Astrocyte of the cerebellum (primary cell): ENCODE data around the gene AP5Z1.
"Not testable (repeated sequence)": the region's sequence is repeated elsewhere in the genome, so short reads cannot be mapped to it uniquely, and the experiment has no call there.

Experiments
- DNase-seq: peaks from one replicate; pipeline ENCODE4 v3.0.0-alpha.2; 2011; ENCODE audit warnings: low read depth
- H3K4me3 ChIP-seq: 2 replicates; pipeline ENCODE4 v1.5.1; 2011; ENCODE audit warnings: mild to moderate bottlenecking, low read depth, low read length, moderate library complexity
- in situ Hi-C: cut with HindIII; loops from 2 replicates; pipeline ENCODE4 v1.10.0; 2017; ENCODE audit warnings: low sequenced_read_pairs
- TF ChIP-seq, protein P1 (sequence below): IDR thresholded peaks from 2 replicates; pipeline ENCODE4 v1.5.1; 2012; ENCODE audit warnings: low read length, low read depth, moderate library complexity, mild to moderate bottlenecking; ENCODE audit errors: missing control alignments

The AP5Z1 gene

DNA sequence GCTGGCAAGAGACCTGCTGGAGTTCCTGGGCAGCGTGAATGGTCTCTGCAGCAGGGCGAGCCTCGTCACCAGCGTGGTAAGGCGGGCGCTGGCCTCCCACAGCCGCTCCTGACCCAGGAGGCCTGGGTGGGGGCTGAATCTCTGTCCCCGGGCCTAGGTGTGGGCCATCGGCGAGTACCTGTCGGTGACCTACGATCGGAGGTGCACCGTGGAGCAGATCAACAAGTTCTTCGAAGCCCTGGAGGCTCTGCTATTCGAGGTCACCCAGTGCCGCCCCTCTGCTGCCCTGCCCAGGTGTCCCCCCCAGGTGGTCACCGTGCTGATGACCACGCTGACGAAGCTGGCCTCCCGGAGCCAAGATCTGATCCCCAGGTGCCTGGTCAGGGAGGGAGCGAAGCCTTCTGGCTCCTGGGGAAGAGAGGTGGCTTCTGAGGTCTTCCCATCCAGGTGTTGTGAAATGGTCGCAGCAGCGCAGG lies 15.1 kb downstream of the AP5Z1 start:
- TF ChIP-seq, protein P1, sequence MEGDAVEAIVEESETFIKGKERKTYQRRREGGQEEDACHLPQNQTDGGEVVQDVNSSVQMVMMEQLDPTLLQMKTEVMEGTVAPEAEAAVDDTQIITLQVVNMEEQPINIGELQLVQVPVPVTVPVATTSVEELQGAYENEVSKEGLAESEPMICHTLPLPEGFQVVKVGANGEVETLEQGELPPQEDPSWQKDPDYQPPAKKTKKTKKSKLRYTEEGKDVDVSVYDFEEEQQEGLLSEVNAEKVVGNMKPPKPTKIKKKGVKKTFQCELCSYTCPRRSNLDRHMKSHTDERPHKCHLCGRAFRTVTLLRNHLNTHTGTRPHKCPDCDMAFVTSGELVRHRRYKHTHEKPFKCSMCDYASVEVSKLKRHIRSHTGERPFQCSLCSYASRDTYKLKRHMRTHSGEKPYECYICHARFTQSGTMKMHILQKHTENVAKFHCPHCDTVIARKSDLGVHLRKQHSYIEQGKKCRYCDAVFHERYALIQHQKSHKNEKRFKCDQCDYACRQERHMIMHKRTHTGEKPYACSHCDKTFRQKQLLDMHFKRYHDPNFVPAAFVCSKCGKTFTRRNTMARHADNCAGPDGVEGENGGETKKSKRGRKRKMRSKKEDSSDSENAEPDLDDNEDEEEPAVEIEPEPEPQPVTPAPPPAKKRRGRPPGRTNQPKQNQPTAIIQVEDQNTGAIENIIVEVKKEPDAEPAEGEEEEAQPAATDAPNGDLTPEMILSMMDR = no peak
- H3K4me3 ChIP-seq = no peak overlapping the region
- in situ Hi-C loops = no loop called here
- DNase-seq = no peak

DNA sequence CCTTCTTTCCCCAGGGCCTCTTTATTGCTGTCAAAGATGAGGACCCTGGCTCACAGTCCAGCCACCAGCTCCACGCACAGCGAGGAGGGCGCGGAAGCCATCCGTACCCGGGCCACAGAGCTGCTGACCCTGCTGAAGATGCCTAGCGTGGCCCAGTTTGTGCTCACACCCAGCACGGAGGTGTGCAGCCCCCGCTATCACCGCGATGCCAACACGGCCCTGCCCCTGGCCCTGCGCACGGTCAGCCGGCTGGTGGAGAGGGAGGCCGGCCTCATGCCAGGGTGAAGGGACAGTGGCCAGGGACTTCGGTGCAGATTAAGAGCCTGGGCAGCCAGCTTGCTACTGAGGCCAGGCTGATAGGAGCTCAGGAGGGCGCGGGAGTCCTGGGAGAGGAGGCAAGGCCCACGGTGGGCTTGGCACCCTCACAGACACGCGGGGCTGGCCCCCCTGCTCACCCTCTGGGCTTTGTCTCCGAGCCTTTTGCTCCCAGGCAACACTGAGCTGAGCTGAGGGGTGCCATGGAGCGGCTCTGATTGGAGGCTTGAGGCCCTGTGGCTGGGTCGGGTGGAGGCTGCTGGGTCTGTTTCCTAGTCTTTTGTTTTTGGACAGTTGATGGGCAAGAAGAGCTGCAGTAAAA lies 15.8 kb downstream of the AP5Z1 start:
- in situ Hi-C loops = no loop called here
- no peak overlapping the region for H3K4me3 ChIP-seq
- DNase-seq = no peak
- TF ChIP-seq, protein P1 = no peak

DNA sequence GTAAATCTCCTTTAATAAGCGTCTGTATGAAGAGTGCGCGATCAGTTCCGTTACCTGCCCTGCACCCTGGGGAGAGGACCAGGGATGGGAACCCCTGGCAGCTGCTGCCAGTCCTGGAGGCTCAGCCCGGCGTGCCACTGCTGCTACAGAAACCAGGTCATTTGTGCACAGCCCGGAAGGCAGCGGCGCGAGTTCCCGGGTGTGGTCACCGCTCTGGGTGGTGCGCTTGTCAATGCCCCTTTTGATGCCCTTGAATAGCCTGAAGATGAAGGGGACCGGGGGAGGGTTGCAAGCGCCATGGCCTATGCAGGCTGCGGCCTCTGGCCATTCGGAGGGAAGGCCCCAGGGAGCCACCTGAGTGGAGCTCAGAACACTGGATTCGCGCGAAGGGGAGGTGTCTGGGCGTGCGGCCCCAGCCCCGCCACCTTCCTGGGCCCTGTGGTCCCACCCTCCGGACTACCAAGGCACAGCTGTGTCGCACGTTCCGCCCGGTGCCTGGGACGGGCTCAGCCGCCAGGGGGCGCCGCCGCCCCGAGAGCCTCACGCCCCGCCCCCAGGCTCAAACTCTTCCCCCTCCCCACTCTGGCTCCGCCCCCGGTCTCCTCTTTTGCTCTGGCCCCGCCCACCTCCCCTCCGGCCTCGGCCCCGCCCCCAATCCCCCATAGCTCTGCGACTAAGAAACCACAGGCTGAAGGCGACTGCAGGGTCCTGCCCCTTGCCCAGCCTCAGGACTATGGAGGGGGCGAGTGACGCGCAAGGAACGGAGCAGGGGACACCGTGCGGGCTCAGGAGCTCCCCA lies 16.5 kb downstream of the AP5Z1 start:
- no peak for DNase-seq
- H3K4me3 ChIP-seq = peak overlapping the region; percentile 29
- TF ChIP-seq, protein P1 = peak; percentile 66
- in situ Hi-C loops = no loop called here

DNA sequence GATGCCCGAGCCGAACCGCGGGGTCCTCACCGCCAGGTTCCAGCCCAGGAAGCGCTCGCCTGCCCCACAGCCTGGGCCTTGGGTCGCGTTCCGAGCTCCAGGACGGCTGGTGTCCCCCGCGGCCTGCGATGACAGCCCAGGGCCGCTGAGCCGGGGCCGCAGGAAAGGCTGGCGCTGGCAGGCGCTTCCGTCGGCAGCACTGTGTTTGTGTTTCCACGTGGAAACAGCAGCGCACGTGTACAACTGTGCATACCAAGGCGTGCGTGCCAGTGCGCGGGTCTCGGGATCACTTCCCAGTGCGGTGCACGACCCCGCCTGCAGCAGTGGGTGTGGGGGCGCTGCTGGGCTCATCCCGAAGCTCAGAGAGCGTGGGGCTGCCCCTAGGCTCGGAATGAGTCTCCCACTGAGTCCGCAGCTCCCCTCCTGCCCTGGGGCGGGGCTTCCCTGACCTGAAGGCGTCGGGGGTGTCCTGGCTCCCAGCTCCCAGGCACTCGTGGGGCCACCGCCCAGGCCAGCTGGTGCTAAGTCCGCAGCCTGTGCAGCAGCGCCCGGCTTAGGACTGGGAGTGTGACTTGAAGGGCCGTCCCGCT lies 17.2 kb downstream of the AP5Z1 start:
- TF ChIP-seq, protein P1 = no peak
- no peak for DNase-seq
- H3K4me3 ChIP-seq = peak overlapping the region; percentile 29
- in situ Hi-C loops = no loop called here

DNA sequence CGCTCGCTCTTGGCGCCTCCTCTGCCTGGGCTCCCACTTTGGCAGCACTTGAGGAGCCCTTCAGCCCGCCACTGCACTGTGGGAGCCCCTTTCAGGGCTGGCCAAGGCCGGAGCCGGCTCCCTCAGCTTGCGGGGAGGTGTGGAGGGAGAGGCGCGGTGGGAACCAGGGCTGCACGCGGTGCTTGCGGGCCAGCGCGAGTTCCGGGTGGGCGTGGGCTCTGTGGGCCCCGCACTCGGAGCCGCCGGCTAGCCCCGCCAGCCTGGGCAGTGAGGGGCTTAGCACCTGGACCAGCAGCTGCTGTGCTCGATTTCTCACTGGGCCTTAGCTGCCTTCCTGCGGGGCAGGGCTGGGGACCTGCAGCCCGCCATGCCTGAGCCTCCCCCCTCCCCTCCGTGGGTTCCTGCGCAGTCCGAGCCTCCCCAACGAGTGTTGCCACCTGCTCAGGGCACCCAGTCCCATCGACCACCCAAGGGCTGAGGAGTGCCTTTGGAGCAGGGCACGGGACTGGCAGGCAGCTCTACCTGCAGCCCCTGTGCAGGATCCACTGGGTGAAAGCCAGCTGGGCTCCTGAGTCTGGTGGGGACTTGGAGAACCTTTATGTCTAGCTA lies 18.1 kb downstream of the AP5Z1 start:
- in situ Hi-C loops, DNase-seq, H3K4me3 ChIP-seq: not testable (repeated sequence)

DNA sequence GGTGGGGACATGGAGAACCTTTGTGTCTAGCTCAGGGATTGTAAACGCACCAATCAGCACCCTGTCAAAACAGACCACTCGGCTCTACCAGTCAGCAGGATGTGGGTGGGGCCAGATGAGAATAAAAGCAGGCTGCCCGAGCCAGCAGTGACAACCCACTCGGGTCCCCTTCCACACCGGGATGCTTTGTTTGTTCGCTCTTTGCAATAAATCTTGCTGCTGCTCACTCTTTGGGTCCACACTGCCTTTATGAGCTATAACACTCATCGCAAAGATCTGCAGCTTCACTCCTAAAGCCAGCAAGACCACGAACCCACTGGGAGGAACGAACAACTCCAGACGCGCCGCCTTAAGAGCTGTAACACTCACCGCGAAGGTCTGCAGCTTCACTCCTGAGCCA lies 18.7 kb downstream of the AP5Z1 start:
- DNase-seq, in situ Hi-C loops, H3K4me3 ChIP-seq: not testable (repeated sequence)

DNA sequence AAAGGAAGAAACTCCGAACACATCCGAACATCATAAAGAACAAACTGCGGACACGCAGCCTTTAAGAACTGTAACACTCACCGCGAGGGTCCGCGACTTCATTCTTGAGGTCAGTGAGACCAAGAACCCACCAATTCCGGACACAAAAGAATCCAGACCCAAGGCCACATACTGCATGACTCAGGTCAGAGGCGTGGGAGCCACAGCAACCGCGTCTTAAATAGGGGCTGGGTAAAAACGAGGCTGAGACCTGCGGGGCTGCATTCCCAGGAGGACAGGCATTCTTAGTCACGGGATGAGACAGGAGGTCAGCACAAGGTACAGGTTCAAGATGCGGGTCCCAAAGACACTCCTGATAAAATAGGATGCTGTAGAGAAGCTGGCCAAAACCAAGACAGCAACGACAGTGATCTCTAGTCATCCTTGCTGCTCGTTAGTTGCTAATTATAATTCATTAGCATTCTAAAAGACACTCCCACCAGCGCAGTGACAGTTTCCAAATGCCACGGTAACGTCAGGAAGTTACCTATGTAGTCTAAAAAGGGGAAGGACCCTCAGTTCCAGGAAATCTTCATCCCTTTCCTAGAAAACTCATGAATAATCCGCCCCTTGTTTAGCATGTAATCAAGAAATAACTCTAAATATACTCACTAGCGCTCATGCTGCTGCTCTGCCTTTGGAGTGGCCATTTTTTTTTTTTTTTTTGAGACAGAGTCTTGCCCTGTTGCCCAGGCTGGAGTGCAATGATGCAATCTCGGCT lies 19.3 kb downstream of the AP5Z1 start:
- DNase-seq = no peak
- in situ Hi-C loops = no loop called here
- H3K4me3 ChIP-seq = no peak overlapping the region

More for the DNA sequence above, 19.3 kb downstream of the AP5Z1 start:
- TF ChIP-seq, protein P1 = no peak
